CD4-positive, alpha-beta T cell (primary cell): ENCODE data around the gene H2AZ2. TPM values are rescaled to one million over a fixed set of nuclear protein-coding genes. Genes with fewer than 3 reads are reported as not detected.
"Not testable (repeated sequence)": the region's sequence is repeated elsewhere in the genome, so short reads cannot be mapped to it uniquely, and the experiment has no call there.

Experiments
- ATAC-seq: fragments of 200-7000 bp; cut with Tn5 transposase; one replicate; pipeline ENCODE4 v1.10.0; 2022; ENCODE audit warnings: mild to moderate bottlenecking; ENCODE audit not compliant: poor library complexity
- CTCF ChIA-PET: fragments of 350-600 bp; sonication (Branson Sonifier 250); formaldehyde crosslinking; loops from one replicate; lab custom pipeline; 2021; ENCODE audit warnings: antibody characterized with exemption, inconsistent platforms; lab: Charles Lee
- POLR2A ChIA-PET: fragments of 350-600 bp; sonication (Branson Sonifier 250); formaldehyde crosslinking; loops from one replicate; lab custom pipeline; 2021; ENCODE audit warnings: antibody characterized with exemption, inconsistent platforms; lab: Charles Lee
- DNase-seq, 14 experiments: peaks; one replicate each; pipeline ENCODE4 v3.0.0-alpha.2; 2013 to 2020; ENCODE audit warnings: mixed read lengths in 2 of 14
- H3K27ac ChIP-seq, 2 donors: one replicate each; pipeline versions ENCODE4 v1.5.1 to v1.7.0; 2013; ENCODE audit warnings: low read length in 2 of 2, low read depth in 1 of 2, mild to moderate bottlenecking in 1 of 2
- H3K27me3 ChIP-seq, 2 experiments: 1 replicate in 1 of 2; 2 replicates in 1 of 2; pipeline versions ENCODE4 v1.6.1 to v1.7.0; 2013; ENCODE audit warnings: low read length in 2 of 2, control low read depth in 1 of 2, mild to moderate bottlenecking in 1 of 2, moderate library complexity in 1 of 2; ENCODE audit not compliant: insufficient read depth in 2 of 2, control insufficient read depth in 1 of 2
- H3K36me3 ChIP-seq: one replicate; pipeline ENCODE4 v1.6.1; 2013; ENCODE audit warnings: low read length, control low read depth; ENCODE audit not compliant: insufficient read depth
- H3K4me1 ChIP-seq: one replicate; pipeline ENCODE4 v1.6.1; 2013; ENCODE audit warnings: low read length, control low read depth; ENCODE audit not compliant: insufficient read depth
- H3K4me3 ChIP-seq: one replicate; pipeline ENCODE4 v1.5.1; 2013; ENCODE audit warnings: mild to moderate bottlenecking, low read length, moderate library complexity
- H3K9me3 ChIP-seq, 2 experiments: 1 replicate in 1 of 2; 2 replicates in 1 of 2; pipeline versions ENCODE4 v1.6.1 to v1.7.0; 2013; ENCODE audit warnings: low read length in 2 of 2, mild to moderate bottlenecking in 2 of 2, control low read depth in 1 of 2, moderate library complexity in 1 of 2; ENCODE audit not compliant: control insufficient read depth in 1 of 2, insufficient read depth in 1 of 2
- H3K27ac Mint-ChIP-seq: one replicate; pipeline ENCODE4 v1.8.0; 2020; ENCODE audit warnings: mixed read lengths
- H3K27me3 Mint-ChIP-seq: one replicate; pipeline ENCODE4 v1.8.0; 2021; ENCODE audit warnings: mixed read lengths
- H3K36me3 Mint-ChIP-seq: one replicate; pipeline ENCODE4 v1.8.0; 2021; ENCODE audit warnings: low read depth, mixed read lengths
- H3K4me1 Mint-ChIP-seq: one replicate; pipeline ENCODE4 v1.8.0; 2021; ENCODE audit warnings: low read depth, mixed read lengths
- H3K4me3 Mint-ChIP-seq: one replicate; pipeline ENCODE4 v1.8.0; 2020; ENCODE audit warnings: mild to moderate bottlenecking, mixed read lengths
- H3K9me3 Mint-ChIP-seq: one replicate; pipeline ENCODE4 v1.8.0; 2020; ENCODE audit warnings: mixed read lengths
- CTCF ChIP-seq: fragments of 200-600 bp; IDR thresholded peaks from one replicate; pipeline ENCODE4 v1.8.0; 2022; ENCODE audit warnings: antibody characterized with exemption, mild to moderate bottlenecking
- intact Hi-C, 2 experiments: fragments of 100-400 bp; cut with DNase I in 1 of 2; cut with micrococcal nuclease in 1 of 2; formaldehyde crosslinking; loops; one replicate each; pipeline versions ENCODE4 v1.15.1 to v1.9.0; 2023 to 2025; cut with DNase I, micrococcal nuclease
- total RNA-seq, 174 experiments: library from RNA in 2 of 174; stranded (reverse) in 2 of 174; gene quantifications; one replicate each; pipeline ENCODE4 v1.2.3 and lab custom pipeline; 2021 to 2026

The H2AZ2 gene
- total RNA-seq, 2 experiments from 2014 or later = 145 to 156 TPM

GRCh38 chr7:44870336-44870735 is 22.4 kb upstream of the H2AZ2 start:
- not testable (repeated sequence) for ATAC-seq

GRCh38 chr7:44867073-44867995 is 19.4 kb upstream of the H2AZ2 start:
- no peak overlapping the region for H3K27ac ChIP-seq
- Mint-ChIP-seq H3K9me3 (no peaks in the 10 kb centered on the region), H3K36me3 (no peaks in the 10 kb centered on the region), H3K4me1 (no peaks in the 10 kb centered on the region), H3K27ac (no peak overlapping the region), H3K27me3 (peaks cover 5% of the 10 kb centered on the region), H3K4me3 (no peak overlapping the region)
- no peaks in the 10 kb centered on the region for H3K4me1 ChIP-seq
- peaks cover 0 to 16% of the 10 kb centered on the region in 2 experiments for H3K9me3 ChIP-seq
- no peaks in the 10 kb centered on the region for H3K27me3 ChIP-seq
- no peak overlapping the region for H3K4me3 ChIP-seq
- no peaks in the 10 kb centered on the region for H3K36me3 ChIP-seq
- POLR2A ChIA-PET = interaction anchor here (0.6 kb wide), 1 partner anchor 18 kb away, joined by 4 read pairs; the partner anchor contains the start of gene PURB
- intact Hi-C loops = no loop called here
- ATAC-seq = no peak
- CTCF ChIA-PET = interaction anchor here (0.8 to 1.7 kb wide), 2 partner anchors 10 to 55 kb away, joined by 3 read pairs; no protein-coding TSS in a partner anchor
- DNase-seq = peak in 1 of 14 experiments; percentile 18
- no peak for TF ChIP-seq CTCF

More at GRCh38 chr7:44870336-44870735, 22.4 kb upstream of the H2AZ2 start:
- H3K4me1 Mint-ChIP-seq, CTCF ChIA-PET, DNase-seq, H3K4me1 ChIP-seq, H3K27me3 Mint-ChIP-seq, H3K4me3 ChIP-seq, POLR2A ChIA-PET, H3K27ac ChIP-seq, H3K36me3 ChIP-seq, H3K27me3 ChIP-seq, H3K36me3 Mint-ChIP-seq, H3K9me3 Mint-ChIP-seq, H3K4me3 Mint-ChIP-seq, intact Hi-C loops, H3K27ac Mint-ChIP-seq: not testable (repeated sequence)
- peaks cover 0 to 20% of the 10 kb centered on the region in 2 experiments for H3K9me3 ChIP-seq

GRCh38 chr7:44861949-44862348 is 14.1 kb upstream of the H2AZ2 start:
- CTCF ChIA-PET, ATAC-seq, H3K36me3 ChIP-seq, H3K27me3 ChIP-seq, H3K4me1 ChIP-seq, H3K27me3 Mint-ChIP-seq, H3K27ac ChIP-seq, H3K36me3 Mint-ChIP-seq, H3K9me3 Mint-ChIP-seq, H3K4me3 Mint-ChIP-seq, H3K9me3 ChIP-seq, H3K4me3 ChIP-seq, H3K27ac Mint-ChIP-seq, POLR2A ChIA-PET, intact Hi-C loops, DNase-seq, H3K4me1 Mint-ChIP-seq: not testable (repeated sequence)

GRCh38 chr7:44858161-44858560 is 10.3 kb upstream of the H2AZ2 start:
- DNase-seq (no peak), ATAC-seq (no peak)
- peaks cover 5% of the 10 kb centered on the region for H3K27me3 Mint-ChIP-seq
- no peaks in the 10 kb centered on the region for H3K9me3 ChIP-seq
- intact Hi-C loops = loop anchor here in 1 of 2 experiments (5.0 kb wide), 1 partner anchor 404 kb away; no protein-coding TSS in a partner anchor
- ChIA-PET CTCF (interaction anchor here (0.7 to 2.5 kb wide), 11 partner anchors 9 to 278 kb away, joined by 3 to 26 read pairs (median 3); partner anchors contain the start of gene H2AZ2), POLR2A (interaction anchor here (0.6 to 4.9 kb wide), 3 partner anchors 10 to 27 kb away, joined by 3 to 20 read pairs (median 4); partner anchors contain the start of genes H2AZ2 and PURB)
- no peak overlapping the region for H3K27ac Mint-ChIP-seq
- no peaks in the 10 kb centered on the region for H3K9me3 Mint-ChIP-seq
- H3K4me1 ChIP-seq = peaks cover 6% of the 10 kb centered on the region
- H3K27me3 ChIP-seq = no peaks in the 10 kb centered on the region
- H3K36me3 Mint-ChIP-seq = no peaks in the 10 kb centered on the region
- H3K4me3 Mint-ChIP-seq = no peak overlapping the region
- H3K4me3 ChIP-seq = no peak overlapping the region
- H3K27ac ChIP-seq = no peak overlapping the region
- no peaks in the 10 kb centered on the region for H3K36me3 ChIP-seq
- TF ChIP-seq CTCF = no peak
- peaks cover 6% of the 10 kb centered on the region for H3K4me1 Mint-ChIP-seq
